HG02610 (cell line): Measurements from ENCODE around the gene ZDHHC1.
"Not testable (repeated sequence)": the region's sequence is repeated elsewhere in the genome, so short reads cannot be mapped to it uniquely, and the experiment has no call there.

Source experiments
- ATAC-seq: cut with Tn5 transposase; IDR thresholded peaks from one replicate; pipeline ENCODE4 v1.9.1; 2021; ENCODE audit warnings: mild to moderate bottlenecking, moderate library complexity; ENCODE audit not compliant: unreplicated experiment

The ZDHHC1 gene

DNA sequence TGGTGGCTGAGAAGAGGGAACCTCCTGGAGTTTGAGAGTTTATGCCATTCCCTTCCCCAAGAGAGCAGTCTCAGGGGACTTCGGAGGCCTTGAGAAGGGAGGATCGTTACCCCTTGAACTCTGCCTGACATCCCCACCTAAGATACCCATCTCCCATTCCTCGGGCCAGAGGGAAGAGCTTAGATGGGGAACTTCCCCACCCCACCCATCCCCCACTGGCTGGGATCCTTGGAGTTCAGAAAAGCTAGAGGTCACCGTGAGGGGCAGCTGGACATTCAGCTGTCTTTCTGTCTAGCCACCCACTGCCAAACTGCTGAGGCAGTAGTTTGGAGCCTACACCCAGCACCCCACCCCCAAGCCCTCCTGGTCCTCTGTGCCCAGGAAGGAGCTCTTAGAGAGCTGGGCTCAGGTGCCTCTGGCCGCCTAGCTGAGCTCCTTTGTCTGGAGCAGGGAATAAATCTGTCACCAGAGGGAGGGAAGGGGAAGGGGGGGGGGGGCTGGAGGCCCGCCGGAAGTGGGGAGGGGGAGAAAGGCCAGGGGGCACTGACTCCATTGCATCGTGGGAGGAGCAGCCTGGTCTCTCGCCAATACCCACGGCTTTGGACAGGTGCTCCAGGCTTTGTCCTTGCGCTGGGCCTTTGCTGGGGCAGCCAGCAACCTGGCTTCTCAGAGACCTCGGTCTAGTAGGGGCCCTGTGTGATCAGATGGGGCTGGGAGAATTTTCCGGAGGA is 15.7 kb upstream of the ZDHHC1 start:
- ATAC-seq: no peak

DNA sequence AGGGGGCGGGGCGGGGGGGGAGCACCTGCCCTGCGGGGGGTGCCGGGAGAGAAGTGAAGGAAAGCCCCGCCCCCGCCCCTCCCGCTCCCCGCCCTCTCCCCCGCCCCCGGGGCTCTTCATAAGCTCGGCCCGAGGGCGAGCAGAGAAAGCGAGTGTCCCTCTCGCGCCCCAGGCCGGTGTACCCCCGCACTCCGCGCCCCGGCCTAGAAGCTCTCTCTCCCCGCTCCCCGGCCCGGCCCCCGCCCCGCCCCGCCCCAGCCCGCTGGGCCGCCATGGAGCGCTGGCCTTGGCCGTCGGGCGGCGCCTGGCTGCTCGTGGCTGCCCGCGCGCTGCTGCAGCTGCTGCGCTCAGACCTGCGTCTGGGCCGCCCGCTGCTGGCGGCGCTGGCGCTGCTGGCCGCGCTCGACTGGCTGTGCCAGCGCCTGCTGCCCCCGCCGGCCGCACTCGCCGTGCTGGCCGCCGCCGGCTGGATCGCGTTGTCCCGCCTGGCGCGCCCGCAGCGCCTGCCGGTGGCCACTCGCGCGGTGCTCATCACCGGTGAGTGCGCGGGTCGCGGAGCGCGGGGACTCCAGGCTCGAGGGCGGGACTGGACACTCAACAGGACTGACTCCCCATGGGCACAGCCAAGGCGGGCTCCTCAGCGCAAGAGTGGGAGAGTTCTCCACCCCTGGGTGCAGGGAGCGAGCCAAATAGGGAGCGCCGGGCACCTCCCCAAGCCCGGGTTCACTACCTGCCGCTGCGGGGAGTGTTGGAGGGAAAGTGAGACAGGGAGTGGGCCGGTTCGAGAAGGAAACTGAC is 14.9 kb upstream of the ZDHHC1 start, which contains the start of gene HSD11B2:
HSD11B2 (plus strand) TSS at position 145 of the 798 bp plus-strand sequence; CDS start at position 273, 128 bp downstream.
- ATAC-seq: no peak

DNA sequence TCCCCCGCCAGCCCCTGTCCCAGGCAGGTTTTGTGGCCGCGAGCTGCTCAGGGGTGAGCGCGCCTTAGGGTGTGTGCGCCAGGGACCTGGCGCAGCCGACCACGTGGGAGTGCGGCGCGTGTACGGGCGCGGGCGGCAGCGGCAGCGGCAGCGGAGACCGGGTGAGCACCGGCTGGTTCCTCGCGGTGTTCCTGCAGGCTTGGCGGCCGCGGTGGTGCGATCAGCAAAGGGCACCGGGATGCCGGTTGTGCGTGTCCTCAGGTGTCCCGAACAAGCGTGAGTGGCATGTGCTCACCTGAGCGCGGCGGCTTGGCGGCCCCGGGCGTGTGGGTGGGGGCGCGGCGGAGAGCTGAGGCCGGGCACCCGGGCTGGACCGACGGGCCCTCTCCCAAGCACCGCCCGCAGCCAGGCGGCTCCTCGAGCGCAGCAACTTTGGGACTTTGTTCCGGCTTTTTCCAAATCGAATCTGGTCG is 14.3 kb upstream of the ZDHHC1 start:
- ATAC-seq: no peak

DNA sequence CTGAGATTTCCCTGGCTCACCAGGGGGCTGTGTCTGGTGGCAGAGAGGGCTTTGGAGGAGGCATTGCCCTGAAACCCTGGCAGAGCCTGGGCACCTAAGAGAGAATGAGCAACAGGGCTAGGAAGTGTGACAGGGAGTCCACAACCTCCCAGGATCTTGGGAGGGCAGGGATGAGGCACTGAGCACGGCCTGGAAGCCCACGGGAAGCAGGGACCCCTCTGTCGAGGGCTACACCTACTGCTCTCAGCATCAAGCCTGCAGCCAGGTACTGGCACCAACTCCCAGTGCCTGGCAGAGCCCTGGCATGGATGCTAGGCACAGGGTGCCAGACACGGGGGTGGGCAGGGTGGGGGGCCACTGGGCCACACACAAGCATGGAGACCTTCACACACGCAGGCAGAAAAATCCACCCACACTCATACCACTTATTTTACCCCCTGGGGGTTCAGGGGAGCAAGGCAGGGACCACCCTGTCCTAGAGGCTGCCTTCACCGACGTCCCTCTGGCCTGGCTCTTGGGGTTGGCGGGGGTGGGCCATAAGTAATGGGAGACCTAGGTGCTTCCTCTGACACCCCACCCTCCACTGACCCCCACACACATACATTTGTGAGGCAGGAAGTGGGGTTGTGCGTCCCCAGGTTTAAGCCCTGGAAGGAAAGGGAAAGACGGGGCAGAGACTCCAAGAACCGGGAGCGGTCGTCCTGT is 13.7 kb upstream of the ZDHHC1 start:
- ATAC-seq: no peak

DNA sequence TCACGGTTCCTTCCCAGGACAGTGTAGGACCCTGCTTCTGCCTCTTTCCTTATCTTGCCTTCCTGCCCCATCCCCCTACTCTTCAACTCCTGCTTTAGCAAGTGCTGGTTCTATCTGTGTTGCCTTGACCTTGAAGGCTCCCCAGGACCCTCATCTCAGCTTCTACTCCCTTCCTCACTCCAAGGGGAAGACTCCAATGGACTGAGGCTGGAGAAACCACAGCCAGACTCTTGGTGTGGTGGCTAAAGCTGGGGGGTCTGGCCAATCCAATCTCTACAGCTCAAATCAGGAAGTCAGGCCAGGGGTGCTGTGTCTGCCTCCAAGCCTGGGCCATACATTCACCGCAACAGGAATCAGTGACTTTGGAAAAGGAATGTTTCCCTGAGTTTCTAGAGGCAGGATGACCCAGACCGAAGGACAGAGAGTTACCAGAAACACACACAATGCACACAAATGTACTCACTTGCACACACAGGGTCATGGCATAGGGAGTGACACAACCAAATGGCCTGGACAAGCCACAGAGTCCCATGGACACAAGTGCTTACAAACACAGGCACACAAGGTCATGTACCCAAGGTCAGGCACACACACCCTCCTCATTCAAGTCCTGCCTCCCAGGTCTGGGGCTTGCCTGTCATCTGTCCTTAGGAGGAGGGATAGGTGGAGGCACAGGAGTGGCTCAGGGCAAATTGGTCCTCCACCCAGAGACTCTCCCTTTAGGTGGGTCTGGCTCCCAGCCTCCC is 12.9 kb upstream of the ZDHHC1 start:
- no peak for ATAC-seq

DNA sequence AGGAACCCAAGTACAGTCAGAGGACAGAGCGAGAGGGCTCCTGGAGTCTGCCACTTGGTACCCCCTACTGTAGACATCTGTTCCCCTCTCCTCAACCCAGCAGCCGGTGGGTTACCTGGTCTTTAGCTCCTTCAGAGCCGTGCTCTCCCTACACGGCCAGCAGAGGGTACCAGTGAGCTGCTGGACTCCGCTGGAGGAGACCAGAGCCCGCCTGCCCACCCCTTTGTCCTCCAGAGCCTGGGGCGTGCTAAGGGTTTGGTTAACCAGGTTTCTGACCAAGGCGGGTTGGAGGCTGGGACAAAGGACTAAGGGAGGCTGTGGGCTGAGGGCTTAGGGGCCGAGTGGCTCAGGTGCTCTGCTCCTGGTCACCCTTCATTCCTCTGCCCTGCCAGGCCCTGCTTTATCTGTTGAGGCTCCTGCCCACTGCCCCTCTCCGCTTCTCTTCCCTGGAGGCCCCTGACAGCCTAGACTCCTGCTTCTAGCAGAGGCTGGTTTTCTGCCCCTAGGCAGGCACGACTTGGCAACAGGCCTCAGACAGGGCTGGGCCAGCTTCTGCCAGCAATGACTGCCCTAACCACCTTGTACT is 12.0 kb upstream of the ZDHHC1 start:
- no peak for ATAC-seq

DNA sequence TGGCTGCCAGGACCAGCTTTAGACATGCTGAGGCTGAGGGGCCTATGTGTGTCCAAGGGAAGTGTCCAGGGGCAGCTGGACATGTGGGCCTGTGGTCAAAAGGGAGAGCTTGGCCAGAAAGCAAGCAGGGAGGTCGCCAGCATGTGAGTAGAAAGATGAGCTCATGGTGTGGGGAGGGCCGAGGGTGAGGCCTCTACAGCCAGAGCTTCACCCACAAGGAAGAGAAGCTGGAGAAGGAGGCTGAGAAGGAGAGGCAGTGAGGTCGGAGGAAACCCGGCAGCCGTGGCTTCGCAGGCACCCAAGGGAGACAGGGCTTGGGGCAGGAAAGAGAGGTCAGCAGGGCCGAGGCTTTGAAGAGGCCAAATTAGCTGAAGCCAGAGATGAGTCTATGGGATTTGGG is 10.7 kb upstream of the ZDHHC1 start:
- no peak for ATAC-seq

DNA sequence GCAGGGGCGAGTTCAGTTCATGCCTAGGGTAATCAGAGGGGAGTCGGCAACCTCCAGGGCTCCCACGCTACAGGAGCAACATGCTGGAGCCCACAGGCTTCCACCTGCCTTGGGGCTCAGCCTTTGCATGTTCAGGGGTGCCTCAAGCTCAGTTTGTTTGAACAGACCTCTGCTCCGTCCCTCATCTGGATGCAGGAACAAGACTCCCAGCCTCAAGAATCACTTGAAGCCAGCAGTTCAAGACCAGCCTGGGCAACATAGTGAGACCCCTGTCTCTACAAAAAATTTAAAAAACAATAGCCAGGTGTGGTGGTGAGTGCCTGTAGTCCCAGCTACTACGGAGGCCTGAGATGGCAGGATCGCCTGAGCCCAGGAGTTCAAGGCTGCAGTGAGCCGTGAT is 9.7 kb upstream of the ZDHHC1 start:
- no peak for ATAC-seq

DNA sequence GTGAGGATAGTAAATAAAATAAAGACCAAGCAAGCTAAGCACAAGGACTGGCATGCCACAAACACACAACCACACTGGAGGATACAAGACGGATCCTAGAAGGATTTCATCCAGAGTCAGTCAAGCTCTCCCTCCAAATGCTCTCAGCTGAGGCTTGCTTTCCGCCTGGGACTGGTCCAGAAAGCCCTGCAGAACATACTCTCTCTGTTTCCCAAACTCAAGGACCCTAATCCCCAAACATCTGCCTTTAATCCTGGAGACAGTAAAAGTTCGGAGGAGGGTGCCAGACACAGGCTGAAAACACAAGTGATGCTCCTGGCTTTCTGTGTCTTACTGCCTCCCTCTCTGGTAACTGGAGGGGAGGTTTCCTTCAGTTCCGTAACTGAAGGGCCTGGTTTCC is 9.3 kb upstream of the ZDHHC1 start:
- ATAC-seq: no peak

DNA sequence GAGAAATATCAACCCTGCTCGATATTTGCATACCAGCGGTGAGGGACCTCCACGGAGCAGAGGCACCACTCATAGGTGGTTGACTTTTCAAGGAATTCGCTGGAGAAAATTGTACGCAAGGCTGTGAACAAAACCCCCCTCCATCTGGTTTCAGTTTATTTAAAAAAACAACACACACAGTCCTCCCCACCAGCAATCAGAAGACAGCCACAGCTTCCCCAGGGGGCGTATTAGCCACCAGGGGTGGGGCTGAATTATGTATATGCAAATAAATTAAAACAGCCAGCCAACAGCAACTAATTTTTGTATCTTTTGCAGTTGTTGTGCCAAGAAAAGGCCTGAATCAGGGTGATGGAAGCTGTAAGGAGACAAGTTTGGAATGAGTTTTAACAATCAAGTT is 8.8 kb upstream of the ZDHHC1 start:
- ATAC-seq: no peak

DNA sequence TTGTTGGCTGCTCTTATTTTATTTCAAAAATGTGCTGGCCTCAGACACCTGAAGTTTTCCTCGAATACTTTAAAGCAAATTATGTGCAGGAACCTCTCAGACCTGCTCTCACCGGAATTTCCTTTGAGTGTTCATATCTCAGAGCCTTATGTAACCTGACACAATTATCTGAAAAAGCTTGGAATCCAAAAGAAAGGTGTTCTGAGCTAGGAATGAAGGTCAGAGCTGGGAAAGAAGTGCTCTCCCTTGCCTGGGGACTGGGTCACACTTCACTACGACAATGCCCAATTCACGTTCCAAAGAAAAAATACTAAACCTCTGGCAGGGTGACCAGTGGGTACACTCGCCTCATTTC is 8.0 kb upstream of the ZDHHC1 start:
- no peak for ATAC-seq

DNA sequence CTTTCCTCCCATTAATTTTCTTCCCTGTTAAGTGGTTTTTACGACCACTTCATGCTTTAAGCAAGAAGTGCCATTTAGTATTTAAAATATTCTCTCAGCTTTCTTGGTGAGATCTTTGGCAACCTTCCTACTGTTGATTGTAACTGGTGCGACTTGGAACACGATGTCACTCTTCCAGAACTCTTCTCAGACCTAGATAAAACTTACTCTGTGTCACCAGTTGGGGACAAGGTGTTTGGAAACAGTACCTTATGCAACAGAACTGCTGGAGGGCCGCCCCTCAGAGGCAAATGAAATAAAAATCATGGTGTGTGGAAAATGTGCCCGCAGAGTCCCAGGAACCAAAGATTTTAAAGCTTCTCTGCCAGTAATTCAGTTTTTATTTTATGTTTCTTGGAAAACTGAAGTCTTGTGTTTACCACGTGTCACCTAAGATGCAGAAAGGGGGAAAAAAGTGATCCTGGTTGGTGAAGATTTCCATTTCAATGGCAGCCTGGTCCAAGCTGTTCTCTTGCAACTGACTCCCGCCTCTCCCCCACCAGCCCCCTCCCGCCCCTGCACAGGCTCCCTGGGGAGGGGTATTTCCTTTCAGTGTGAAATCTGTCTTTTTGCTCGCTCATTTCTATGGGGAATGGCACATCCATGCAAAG is 7.5 kb upstream of the ZDHHC1 start:
- ATAC-seq: no peak

DNA sequence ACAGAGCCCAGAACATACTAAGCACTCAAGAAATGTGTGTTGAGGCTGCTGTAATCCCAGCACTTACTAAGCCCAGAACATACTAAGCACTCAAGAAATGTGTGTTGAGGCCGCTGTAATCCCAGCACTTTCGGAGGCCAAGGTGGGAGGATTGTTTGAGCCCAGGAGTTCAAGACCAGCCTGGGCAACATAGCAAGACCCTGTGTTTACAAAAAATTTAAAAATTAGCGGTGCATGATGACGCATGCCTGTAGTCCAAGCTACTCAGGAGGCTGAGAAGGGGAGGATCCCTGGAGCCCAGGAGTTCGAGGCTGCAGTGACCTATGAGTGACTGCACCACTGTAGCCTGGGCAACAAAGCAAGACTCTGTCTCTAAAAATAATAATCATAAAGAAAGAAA is 6.7 kb upstream of the ZDHHC1 start:
- ATAC-seq: no peak

DNA sequence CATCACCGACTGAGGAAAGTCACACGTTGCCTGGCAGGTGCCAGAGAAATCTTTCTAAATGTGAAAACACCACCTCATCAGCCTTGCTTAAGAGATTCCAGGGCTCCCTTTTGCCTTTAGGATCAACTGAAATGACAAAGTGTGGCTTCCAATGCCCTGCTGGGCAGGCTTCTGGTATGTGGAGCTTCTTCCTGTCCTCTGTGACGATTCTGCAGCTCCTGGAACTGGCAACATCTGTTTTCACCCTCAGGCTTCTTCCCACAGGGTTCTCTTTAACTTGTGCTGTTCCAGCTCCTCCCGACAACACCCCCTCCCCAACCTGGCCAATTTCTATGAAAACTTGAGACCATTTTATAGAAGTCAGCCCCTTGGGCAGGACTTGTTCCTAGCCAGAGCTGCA is 4.8 kb upstream of the ZDHHC1 start:
- no peak for ATAC-seq

DNA sequence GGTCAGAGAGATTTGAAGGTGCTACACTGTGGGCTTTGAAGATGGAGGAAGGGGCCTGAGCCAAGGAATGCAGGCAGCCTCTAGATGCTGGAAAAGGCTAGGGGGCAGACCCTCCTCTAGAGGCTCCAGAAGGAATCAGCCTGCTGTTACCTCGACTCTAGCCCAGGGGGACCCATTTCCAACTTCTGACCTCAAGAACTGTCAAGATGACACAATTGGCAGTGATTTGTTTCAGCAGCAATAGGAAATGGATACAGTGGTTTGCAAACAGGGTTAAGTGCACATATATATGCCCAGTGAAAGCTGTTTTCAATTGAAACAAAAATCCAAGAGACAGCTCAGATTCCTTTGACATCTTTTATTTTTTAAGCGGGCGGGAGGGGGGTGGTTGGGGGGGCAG is 3.7 kb upstream of the ZDHHC1 start:
- ATAC-seq: no peak

DNA sequence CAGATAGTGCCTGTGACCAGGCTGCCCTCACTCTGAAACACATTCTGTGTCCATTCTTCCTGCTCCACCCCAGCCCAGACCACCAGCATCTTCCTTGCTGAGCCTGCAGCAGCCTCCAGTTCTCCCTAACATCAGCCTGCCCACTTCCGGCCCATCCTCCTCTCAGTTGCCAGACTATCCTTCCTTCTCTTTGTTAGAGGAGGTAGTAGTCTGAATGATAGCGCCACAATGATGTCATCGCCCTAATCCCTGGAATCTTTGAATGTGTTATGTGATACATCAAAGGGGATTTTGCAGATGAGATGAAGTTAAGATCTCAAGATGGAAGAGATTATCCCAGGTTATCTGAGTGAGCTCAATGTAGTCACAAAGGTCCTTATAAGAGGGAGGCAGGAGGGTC is 3.2 kb upstream of the ZDHHC1 start:
- ATAC-seq: no peak

DNA sequence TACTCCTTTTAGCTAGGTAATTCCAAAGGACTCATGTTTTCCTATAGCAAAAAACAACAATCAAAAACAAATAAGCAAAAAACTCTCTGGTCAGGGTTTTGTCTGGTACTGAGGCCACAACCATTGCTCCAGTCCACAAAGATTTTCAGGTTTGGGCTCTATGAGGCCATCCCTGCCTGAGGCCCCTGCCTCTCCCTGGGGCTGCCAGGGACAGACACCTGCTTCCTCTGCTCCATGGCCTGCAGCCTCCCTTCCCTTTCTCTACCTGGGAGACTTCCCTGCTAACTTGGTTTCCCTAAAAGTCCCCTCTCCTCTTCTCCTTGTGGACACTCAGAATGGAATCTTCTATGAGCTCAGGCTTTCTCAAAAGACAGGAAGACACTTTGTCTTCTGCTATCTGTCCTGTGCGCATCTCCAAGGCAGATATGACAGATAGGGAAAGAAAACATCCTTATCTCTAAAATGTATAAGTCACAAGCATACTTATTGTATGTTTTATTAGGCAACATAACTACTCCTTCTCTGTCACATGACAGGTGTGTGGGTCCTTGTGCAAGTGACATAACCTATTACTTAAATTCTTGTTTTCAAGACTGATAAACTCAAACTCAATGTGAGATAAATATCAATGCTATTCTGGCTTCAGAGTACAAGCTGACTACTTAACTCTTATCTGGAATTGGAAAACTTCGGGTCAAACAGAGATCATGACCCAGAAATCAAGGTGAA is 1.2 kb upstream of the ZDHHC1 start:
- ATAC-seq: no peak

DNA sequence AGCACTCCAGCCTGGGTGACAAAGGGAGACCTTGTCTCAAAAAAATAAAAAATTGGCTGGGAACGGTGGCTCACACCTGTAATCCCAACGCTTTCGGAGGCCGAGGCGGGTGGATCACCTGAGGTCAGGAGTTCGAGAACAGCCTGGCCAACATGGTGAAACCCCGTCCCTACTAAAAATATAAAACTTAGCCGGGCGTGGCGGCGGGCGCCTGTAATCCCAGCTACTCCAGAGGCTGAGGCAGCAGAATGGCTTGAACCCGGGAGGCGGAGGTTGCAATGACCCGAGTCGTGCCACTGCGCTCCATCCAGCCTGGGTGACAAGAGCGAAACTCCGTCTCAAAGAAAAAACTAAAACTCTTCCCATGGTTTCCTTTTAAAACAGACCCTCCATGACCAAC is 856 bp downstream of the ZDHHC1 start:
- not testable (repeated sequence) for ATAC-seq
